GM19035 (cell line): ENCODE results near the gene AFF3.

Experiments
- ATAC-seq: cut with Tn5 transposase; IDR thresholded peaks from one replicate; pipeline ENCODE4 v1.9.1; 2021; ENCODE audit not compliant: unreplicated experiment

The AFF3 gene

DNA sequence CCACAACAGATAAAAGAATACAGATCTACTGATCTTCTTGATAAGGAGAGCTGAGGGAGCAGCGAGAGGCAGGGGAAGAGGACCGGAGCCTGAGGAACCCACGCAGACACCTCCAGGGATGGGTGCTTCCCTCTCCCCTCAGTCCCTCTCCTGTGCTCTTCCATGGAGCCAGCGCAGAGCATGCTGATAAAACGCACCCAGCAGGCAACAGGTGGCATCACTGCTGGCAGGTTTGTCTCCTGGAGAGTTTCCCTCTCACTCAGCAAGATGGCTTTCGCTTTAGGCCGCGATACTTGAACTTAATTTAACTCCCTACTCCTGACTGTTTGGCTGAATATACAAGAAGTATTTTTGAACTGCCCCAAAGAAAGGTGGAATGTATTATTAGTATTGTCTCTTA is 489.5 kb downstream of the AFF3 start:
- ATAC-seq: no peak

DNA sequence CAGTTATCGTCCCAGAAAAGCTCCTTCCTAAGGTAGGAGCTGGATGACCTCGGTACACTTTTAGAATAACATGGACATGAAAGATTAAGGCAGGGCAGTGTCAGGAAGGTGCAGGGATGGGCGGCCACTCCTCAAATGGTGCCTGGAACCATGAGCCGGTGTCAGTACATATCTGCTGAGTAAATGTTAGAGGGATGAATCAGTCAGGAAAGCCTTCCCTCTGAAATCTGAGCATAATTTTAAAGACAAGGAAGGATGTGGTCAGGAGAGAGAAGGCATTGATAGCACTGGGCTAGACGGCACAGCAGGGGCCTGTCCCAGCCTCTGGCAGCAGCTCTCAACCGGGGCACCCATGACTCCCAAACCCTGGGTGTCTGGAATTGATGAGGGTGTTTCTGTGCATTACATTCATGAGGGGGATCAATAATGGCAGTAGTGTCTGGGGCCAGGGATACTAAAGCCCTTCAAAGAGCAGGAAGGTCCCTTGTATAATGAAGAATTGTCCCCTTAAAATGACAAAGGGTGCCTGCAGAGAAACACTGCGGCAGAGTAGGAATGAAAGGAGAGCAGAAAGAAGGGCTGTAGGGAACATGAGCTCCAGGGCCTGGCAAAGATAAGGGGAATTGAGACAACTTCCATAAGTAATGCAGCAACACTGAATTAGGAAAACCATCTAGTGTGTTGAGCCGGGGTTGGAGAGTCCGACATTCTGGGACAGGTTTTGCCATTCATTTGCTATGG is 490.3 kb downstream of the AFF3 start:
- ATAC-seq: no peak

GRCh38 chr2:99648906-99649789 is 493.2 kb downstream of the AFF3 start:
- no peak for ATAC-seq

DNA sequence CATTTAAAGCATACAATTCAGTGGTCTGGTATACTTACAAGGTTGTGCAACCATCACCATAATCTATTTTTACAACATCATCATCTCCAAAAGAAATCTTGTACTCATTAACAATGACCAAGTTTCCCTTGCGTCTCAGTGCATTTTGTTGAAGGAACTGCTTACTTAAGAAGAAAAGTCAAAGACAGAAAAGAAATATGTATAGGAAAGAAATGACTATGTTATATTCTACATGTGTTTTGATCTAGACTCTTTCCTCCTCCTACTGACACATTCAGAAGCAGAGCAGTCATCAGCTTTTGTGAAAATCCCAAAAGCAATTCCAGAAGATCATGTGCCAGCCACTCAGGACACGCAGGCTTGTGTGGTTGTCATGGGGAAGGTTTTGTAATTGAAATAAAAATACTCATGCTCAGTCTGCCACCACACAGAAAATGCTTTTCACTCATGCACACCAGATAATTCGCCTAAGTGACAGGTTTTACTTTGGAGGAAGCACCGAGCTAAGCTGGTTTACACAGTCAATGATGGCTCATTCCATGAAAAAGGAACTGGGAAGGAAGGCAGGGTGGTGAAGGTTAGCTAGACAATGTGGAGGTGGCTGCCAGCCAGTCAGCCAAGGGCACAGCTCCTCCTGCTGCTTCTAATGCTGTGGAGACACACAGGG is 494.1 kb downstream of the AFF3 start:
- no peak for ATAC-seq

DNA sequence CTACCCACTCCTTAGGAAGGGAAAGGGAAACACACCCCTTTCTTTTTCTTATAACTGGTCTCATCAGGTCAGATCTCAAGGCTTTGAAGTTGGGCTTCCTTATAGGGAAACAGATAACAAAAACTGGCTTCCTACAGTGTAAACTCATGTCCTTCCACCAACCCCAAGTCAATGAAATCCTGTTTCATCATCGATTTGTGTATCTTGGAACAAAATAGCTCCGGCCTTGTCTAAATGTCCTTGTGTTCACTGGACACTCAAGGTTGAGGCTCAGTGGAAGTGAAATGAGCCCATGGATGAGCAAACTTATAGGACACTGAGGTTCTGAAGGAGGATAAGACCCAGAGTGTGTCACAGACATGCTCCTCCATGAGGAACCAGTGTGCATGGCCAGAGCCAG is 496.4 kb downstream of the AFF3 start:
- ATAC-seq: no peak

DNA sequence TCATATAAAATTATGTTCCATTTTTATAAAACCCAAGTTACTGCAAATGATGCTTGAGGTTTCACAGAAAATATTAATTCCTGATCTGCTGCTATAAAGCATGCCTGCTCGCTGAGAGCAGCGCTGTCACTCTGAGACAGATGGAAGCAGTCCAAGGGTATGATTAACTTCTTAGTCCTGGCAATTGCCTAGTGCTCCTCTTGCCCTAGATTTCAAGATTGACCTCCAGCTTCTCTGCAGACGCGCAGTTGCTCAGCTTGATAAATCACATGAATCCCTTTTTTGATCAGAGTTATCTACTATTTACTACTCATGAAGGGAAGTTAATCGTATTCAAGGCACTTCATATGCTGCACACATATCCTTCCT is 498.0 kb downstream of the AFF3 start:
- ATAC-seq: no peak

- ATAC-seq: no peak
Observed at GRCh38 chr2:99643787-99644418, 498.5 kb downstream of the AFF3 start.

- no peak for ATAC-seq
Observed at GRCh38 chr2:99641999-99642398, 500.4 kb downstream of the AFF3 start.

GRCh38 chr2:99640635-99641151 is 501.7 kb downstream of the AFF3 start:
- ATAC-seq: no peak

DNA sequence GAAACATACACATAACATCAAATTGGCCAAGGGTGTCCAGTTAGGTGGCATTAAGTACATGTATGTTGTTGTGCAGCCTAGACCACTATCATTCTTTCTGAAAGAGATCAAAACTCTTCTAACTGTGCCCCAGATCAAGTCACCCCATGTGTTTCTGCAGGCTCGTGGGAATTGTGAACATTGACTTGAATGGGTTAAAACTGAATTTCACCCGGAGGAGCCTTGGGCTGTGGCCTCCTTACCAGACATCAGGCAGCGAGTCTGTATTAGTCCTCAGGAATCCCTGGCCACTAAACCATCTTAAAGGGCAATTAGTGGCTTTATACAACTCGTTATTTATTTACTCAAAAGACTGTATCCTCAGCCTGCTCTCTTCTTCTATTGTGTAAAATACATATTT is 503.6 kb downstream of the AFF3 start:
- ATAC-seq: no peak

DNA sequence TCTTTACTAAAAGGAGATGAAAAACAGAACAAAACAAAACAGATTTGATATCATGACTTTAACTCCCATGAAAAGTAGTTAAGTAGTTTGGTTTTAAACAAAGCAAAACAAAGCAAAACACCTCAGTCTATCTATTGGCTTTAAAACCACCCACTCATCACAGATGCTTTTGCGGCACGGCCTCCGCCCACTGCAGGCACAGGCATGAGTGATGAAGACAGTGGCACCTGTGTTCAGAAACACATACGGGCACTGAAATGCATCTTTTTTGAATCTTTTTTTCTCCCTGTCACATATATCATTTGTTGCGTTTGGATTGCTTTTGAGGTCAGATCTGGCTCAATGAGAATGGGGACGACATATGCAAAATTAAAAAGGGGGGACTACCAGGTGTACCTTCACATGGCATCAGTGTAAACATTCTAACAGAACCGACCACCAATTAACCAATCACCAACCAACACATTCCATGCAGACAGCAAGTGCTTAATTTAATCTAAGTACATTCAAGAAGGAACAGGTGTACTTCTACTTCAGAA is 505.2 kb downstream of the AFF3 start:
- no peak for ATAC-seq

DNA sequence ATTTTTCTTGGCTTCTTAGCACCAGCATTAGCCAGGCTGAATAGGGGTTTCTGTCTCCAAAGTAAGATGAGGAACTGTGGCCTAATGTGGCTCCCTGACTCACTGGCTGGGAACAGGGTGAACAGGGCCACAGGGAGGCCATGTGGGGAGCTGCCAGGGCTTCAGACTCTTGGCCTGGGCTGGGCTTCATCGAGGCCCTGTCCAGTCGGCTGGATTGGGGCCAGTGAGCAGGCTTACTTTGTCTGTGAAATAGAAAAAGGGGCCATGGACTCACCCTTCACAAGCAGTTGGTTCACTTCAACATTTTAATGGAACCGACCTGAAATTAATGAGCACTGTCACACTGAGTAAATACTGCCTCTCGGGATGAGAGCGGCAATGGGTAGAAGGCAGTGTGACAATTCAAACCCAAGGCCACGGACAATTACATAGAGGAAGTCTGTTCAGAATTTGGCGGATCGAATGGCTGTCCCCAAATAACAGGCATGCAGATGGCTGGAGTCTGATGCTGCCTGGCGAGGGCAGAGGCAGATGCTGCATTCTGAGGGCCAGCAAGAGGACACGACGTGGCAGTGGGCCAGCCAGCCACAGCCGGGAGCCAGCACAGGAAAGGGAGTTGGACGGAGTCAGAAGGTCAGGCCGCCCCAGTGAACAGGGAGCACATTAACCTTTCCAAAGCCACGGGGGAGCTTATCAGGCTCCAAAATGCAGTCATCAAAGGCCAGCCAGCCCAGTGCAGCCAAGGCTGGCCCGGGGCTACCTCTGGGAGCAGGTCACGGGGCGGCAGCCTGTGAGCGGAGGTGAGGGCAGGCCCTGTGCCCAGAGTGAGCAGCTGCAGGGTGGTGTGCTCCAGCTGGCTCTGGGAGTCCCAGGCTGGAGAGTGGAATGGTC is 506.0 kb downstream of the AFF3 start:
- ATAC-seq: no peak

DNA sequence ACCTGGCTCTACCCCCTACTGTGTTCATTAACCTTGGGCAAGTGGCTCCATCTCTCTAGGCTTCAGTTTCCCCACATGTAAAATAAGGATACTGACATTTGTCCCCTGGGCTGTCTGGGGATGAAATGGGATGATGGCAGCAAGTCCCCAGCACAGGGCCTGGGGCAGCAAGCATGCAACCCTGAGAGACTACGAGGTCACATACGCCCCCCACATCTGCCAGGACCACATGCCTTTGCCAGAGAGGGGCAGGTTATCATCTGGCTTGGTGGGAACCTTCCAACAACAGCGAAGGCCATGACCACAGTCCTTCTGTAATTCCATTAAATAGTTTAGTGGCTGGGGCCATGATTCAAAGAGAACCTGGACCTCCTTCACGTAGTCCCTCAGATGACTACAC is 506.7 kb downstream of the AFF3 start:
- ATAC-seq: no peak

DNA sequence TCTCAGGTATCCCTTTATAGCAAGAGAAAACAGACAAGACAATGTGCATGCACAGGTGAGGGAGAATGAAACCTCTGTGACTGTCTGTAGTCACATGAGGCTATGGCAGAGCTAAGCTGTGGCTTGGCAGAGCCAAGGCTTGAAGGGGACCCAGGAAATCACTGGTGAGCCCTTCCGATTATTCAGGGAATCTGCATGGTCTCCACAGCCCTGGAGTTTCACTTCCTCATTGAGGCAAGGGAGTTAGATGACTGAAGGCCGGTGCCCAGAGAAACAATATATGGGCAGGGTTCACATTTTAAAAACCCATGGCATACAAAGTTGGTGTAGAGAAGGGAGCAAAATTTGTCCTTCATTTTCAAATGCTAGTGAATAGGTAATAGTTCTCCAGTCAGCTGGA is 508.2 kb downstream of the AFF3 start:
- no peak for ATAC-seq

- no peak for ATAC-seq
Observed at GRCh38 chr2:99631700-99632099, 510.7 kb downstream of the AFF3 start.

DNA sequence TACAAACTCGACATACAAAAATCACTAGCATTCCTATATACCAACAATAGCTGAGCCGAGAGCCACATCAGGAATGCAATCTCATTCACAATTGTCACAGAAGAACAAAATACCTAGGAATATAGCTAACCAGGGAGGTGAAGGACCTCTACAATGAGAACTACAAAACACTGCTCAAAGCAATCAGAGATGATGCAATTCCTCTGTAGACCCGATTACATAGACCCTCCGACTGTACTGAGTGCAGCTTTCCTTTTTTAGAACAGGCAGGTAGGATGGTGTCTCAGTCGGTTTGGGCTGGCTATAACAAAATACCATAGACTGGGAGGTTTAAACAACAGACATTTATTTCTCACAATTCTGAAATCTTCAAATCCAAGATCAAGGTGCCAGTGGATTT is 513.1 kb downstream of the AFF3 start:
- ATAC-seq: no peak

DNA sequence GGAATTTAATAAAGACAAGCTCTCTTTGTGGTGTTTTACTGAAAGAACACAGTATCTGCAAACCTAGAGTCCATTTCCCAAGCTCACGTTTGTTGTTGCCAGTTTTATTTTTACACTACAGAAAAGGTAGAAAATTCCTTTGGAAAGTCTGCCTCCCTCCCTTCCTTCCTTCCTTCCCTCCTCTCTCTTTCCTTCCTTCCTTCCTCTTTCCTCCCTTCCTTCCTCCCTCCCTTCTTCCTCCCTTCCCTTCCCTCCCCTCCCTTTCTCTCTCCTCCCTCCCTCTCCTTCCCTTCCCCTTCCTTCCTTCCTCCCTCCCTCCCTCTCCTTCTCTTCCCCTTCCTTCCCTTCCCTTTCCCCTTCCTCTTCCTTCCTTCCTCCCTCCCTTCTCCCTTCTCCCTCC is 516.2 kb downstream of the AFF3 start:
- no peak for ATAC-seq

DNA sequence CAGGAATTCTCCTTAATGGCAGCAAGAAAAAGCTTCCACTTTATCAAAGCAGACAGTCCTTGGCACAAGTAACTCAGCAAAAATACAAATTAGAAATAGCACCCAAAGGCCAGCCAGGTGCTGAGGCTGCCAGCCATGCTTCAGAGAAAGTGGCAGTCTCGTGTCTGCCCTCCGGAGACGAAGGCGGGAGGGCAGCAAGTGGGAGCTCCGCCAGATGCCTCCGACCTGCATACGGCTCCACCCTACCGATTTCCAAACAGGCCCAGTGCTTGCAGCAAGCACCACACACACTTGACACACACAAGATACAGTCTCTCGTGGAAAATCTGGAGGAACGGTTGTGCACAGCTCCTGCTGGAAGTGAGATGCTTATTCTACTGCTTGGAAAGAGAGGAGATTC is 517.7 kb downstream of the AFF3 start:
- no peak for ATAC-seq

GRCh38 chr2:99623613-99624012 is 518.8 kb downstream of the AFF3 start:
- ATAC-seq: no peak

GRCh38 chr2:99623035-99623434 is 519.4 kb downstream of the AFF3 start:
- ATAC-seq: no peak
